ENCODE measurements around the gene ASPN. TPM values are rescaled to one million over a fixed set of nuclear protein-coding genes. Genes with fewer than 3 reads are reported as not detected.

The ASPN gene
- total RNA-seq, 2 experiments from 2014 or later, result not detected

DNA sequence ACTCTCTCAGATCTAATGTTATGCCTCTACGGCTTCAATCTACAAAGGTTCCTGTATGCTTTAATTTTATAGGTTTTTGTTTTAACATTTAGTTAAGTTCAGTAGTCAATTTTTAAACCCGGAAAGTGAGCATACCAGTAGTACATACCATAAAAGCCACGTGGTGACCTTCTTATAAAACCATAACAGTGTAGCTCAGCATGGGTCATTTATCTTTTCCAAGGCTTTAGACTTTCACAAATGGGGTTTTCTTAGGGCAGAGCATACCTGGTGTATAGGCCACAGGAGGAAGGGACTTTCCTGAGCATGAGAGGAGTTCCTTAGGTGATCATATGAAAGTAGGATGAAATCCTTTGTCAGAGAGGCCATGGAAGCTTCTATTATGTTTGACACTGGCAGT, 30.3 kb upstream of the ASPN start:
- H3K4me1 Mint-ChIP-seq (ENCODE audit: low read depth), result no peaks in the 10 kb centered on the region
- POLR2A ChIA-PET, result no interaction called here
- H3K36me3 Mint-ChIP-seq (ENCODE audit: low read depth), result no peaks in the 10 kb centered on the region
- TF ChIP-seq, protein P1, sequence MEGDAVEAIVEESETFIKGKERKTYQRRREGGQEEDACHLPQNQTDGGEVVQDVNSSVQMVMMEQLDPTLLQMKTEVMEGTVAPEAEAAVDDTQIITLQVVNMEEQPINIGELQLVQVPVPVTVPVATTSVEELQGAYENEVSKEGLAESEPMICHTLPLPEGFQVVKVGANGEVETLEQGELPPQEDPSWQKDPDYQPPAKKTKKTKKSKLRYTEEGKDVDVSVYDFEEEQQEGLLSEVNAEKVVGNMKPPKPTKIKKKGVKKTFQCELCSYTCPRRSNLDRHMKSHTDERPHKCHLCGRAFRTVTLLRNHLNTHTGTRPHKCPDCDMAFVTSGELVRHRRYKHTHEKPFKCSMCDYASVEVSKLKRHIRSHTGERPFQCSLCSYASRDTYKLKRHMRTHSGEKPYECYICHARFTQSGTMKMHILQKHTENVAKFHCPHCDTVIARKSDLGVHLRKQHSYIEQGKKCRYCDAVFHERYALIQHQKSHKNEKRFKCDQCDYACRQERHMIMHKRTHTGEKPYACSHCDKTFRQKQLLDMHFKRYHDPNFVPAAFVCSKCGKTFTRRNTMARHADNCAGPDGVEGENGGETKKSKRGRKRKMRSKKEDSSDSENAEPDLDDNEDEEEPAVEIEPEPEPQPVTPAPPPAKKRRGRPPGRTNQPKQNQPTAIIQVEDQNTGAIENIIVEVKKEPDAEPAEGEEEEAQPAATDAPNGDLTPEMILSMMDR (IDR thresholded peaks at IDR 0.05), result no peak
- DNase-seq (no peak), ATAC-seq (no peak)
- no peak overlapping the region for H3K4me3 Mint-ChIP-seq
- H3K9me3 Mint-ChIP-seq, result no peaks in the 10 kb centered on the region
- CTCF ChIA-PET, result no interaction called here
- no peak overlapping the region for H3K27ac Mint-ChIP-seq
- H3K27me3 Mint-ChIP-seq, result no peaks in the 10 kb centered on the region
- intact Hi-C loops (cut with micrococcal nuclease), result no loop called here

DNA sequence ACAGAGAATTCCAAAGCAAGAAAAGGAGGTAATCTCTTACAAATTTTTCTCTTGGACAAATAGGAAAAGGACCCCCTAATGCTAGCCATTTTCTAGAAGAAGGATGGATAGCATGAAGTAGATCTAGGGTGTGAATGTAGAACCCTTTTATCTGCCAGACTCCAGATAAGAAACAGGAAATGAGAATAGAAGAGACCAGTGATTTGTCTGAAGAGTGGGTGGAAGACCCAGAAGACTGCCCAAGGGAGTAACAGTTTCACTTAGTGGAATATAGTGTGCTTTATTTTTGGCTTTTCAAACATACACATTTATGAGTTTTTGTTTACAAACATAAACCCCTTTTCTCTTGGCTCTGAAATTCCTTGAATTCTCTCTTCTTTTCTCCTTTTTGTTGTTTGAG, 28.4 kb upstream of the ASPN start:
- Mint-ChIP-seq H3K27me3 (no peaks in the 10 kb centered on the region), H3K4me3 (no peak overlapping the region), H3K27ac (no peak overlapping the region), H3K4me1 (ENCODE audit: low read depth) (peaks cover 4% of the 10 kb centered on the region), H3K36me3 (ENCODE audit: low read depth) (no peaks in the 10 kb centered on the region), H3K9me3 (no peaks in the 10 kb centered on the region)
- ChIA-PET CTCF (no interaction called here), POLR2A (no interaction called here)
- DNase-seq (no peak), ATAC-seq (no peak)
- TF ChIP-seq, protein P1 (IDR thresholded peaks at IDR 0.05), result no peak
- intact Hi-C loops (cut with micrococcal nuclease), result no loop called here

DNA sequence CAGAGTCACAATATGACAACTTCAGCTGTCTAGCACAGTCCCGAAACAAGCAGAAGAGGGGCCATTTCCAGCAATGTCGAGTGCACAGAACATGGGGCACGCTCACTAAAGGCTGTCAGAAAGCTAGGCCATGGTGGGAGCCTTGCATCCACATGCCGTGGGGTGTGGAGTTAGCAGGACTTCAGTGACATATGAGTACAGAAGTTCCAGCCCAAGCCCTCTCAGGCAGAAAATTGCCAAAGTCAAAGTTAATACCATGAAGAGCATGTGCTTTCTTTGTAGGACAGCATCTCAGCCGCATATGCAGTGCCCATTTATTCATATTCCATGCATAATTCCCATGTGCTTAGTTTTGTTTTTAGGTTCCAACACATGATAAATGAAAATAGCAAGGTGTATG, 26.7 kb upstream of the ASPN start:
- intact Hi-C loops (cut with micrococcal nuclease), result no loop called here
- CTCF ChIA-PET, result no interaction called here
- H3K27ac Mint-ChIP-seq, result no peak overlapping the region
- TF ChIP-seq, protein P1 (IDR thresholded peaks at IDR 0.05), result no peak
- no peaks in the 10 kb centered on the region for H3K27me3 Mint-ChIP-seq
- H3K4me1 Mint-ChIP-seq (ENCODE audit: low read depth), result peaks cover 4% of the 10 kb centered on the region
- H3K36me3 Mint-ChIP-seq (ENCODE audit: low read depth), result no peaks in the 10 kb centered on the region
- ATAC-seq, result no peak
- POLR2A ChIA-PET, result no interaction called here
- H3K4me3 Mint-ChIP-seq, result no peak overlapping the region
- H3K9me3 Mint-ChIP-seq, result no peaks in the 10 kb centered on the region
- DNase-seq, result no peak

DNA sequence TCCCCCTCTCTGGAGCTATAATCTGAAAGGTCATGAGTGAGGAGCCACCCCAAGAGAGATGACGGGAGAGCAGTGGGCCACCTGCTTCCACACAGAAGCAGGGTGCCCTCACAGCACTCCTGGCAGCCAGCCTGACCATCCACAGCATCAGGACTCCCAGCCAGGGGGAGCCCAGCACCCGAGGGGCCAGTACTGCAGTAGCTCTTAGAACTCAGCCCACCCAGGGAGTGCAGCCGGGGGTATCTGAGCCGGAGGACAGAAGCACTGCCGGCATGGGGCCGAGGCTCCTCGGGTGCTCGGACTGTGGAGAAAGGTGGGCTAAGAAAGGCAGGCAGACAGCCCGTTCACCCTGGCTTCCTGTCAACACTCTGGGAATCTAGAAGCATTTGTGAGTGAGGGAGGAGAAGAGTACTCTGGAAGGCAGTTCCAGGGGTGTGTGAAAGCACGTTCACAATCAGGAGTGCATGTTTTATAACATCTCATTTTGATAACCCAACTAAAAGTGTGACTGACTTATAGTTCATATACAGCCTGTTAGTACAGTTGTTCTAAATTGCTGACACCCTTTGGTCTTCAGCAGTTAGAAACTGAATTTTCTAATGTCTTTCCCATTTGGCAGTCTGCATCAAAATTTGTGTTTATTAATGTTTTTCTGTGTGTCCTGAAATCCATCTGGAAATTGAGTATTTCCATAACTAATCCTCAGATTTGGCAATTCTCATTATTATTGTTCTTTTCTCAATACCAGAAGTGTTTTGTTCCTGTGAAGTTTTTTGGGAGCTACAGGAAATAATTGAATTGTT, 25.9 kb upstream of the ASPN start:
- POLR2A ChIA-PET, result no interaction called here
- intact Hi-C loops (cut with micrococcal nuclease), result no loop called here
- Mint-ChIP-seq H3K27ac (no peak overlapping the region), H3K36me3 (ENCODE audit: low read depth) (no peaks in the 10 kb centered on the region), H3K4me3 (no peak overlapping the region), H3K27me3 (no peaks in the 10 kb centered on the region), H3K4me1 (ENCODE audit: low read depth) (peaks cover 4% of the 10 kb centered on the region), H3K9me3 (no peaks in the 10 kb centered on the region)
- TF ChIP-seq, protein P1 (IDR thresholded peaks at IDR 0.05), result no peak
- no peak for ATAC-seq
- CTCF ChIA-PET, result no interaction called here
- no peak for DNase-seq

DNA sequence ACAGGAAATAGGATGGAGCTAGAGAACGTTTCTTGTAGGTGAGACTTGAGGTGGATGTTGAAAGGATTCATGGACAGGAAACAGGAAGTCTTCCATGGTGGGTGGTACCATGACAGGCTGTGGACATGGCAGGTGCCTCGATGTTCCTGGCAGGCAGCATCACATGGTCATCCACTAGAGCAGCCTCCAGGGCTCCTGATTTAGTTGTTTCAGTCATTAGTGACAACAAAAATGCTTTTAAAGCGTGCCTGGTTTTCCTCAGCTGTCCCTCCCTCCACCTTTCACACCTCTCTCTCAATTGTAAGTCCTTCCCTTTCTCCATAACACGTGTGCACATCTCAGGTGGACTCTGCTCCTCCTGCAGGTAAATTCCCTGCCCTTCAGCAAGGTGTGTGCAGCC, 25.2 kb upstream of the ASPN start:
- H3K4me1 Mint-ChIP-seq (ENCODE audit: low read depth), result peaks cover 4% of the 10 kb centered on the region
- intact Hi-C loops (cut with micrococcal nuclease), result no loop called here
- H3K36me3 Mint-ChIP-seq (ENCODE audit: low read depth), result no peaks in the 10 kb centered on the region
- H3K27me3 Mint-ChIP-seq, result no peaks in the 10 kb centered on the region
- H3K27ac Mint-ChIP-seq, result no peak overlapping the region
- ChIA-PET POLR2A (no interaction called here), CTCF (no interaction called here)
- TF ChIP-seq, protein P1 (IDR thresholded peaks at IDR 0.05), result no peak
- H3K4me3 Mint-ChIP-seq, result no peak overlapping the region
- DNase-seq (no peak), ATAC-seq (no peak)
- H3K9me3 Mint-ChIP-seq, result no peaks in the 10 kb centered on the region

All from activated CD8-positive, alpha-beta T cell treated with anti-CD3 and anti-CD28 coated beads for 36 hours (primary cell).